Gastroesophageal sphincter (tissue), 3 donors: ENCODE results near the gene UGP2.
"Not testable (repeated sequence)": the region's sequence is repeated elsewhere in the genome, so short reads cannot be mapped to it uniquely, and the experiment has no call there.

ENCODE experiments used
- CTCF ChIP-seq, 4 experiments: fragments of 200-600 bp in 2 of 4; fragments of 450-650 bp in 2 of 4; sonication (generic) in 1 of 4; IDR thresholded peaks; one replicate each; pipeline ENCODE4 v1.5.1; 2017 to 2019; ENCODE audit warnings: antibody characterized with exemption in 4 of 4, mild to moderate bottlenecking in 2 of 4, moderate library complexity in 2 of 4
- EP300 ChIP-seq: sonication (generic); formaldehyde crosslinking; IDR thresholded peaks from one replicate; pipeline ENCODE4 v1.6.1; 2017; ENCODE audit warnings: antibody characterized with exemption, mild to moderate bottlenecking
- POLR2A ChIP-seq, 2 donors: fragments of 450-650 bp; IDR thresholded peaks; one replicate each; pipeline ENCODE4 v1.6.1; 2017; ENCODE audit warnings: antibody characterized with exemption in 2 of 2, mild to moderate bottlenecking in 2 of 2, moderate library complexity in 1 of 2
- POLR2AphosphoS5 ChIP-seq: sonication (generic); formaldehyde crosslinking; IDR thresholded peaks from one replicate; pipeline ENCODE4 v1.6.1; 2017; ENCODE audit warnings: antibody characterized with exemption

- not testable (repeated sequence) for TF ChIP-seq CTCF (IDR thresholded peaks at IDR 0.05); POLR2A (IDR thresholded peaks at IDR 0.05); POLR2AphosphoS5; EP300
These were observed 5.9 kb downstream of the UGP2 start for GRCh38 chr2:63847571-63847970.
